Peyer's patch (tissue), 4 donors: ENCODE results near the gene LCK. TPM values are rescaled to one million over a fixed set of nuclear protein-coding genes. Genes with fewer than 3 reads are reported as not detected.
A peak's percentile ranks its signal among the peaks of the same experiment; 100 is the strongest.

ENCODE experiments used
- DNase-seq, 3 donors: peaks; one replicate each; pipeline ENCODE4 v3.0.0-alpha.2; 2017 to 2019
- H3K27ac ChIP-seq, 4 donors: fragments of 200-600 bp; sonication (generic); one replicate each; pipeline ENCODE4 v1.5.1; 2016 to 2019
- H3K27me3 ChIP-seq, 2 donors: fragments of 200-600 bp; sonication (generic); one replicate each; pipeline ENCODE4 v1.5.1; 2019
- H3K36me3 ChIP-seq, 3 donors: fragments of 200-600 bp; sonication (generic); one replicate each; pipeline ENCODE4 v1.5.1; 2016 to 2019
- H3K4me1 ChIP-seq, 4 donors: fragments of 200-600 bp; sonication (generic); one replicate each; pipeline ENCODE4 v1.5.1; 2016 to 2019
- H3K4me3 ChIP-seq, 4 donors: fragments of 200-600 bp; sonication (generic); 1 replicate in 3 of 4; 2 replicates in 1 of 4; pipeline ENCODE4 v1.5.1; 2016 to 2019; ENCODE audit warnings: mild to moderate bottlenecking in 1 of 4
- H3K9me3 ChIP-seq, 4 donors: fragments of 200-600 bp; sonication (generic); one replicate each; pipeline ENCODE4 v1.5.1; 2016 to 2019; ENCODE audit warnings: mild to moderate bottlenecking in 1 of 4
- CTCF ChIP-seq, 6 experiments: fragments of 450-650 bp in 4 of 6; fragments of 200-600 bp in 2 of 6; sonication (generic) in 1 of 6; IDR thresholded peaks; one replicate each; pipeline ENCODE4 v1.5.1; 2017 to 2019; ENCODE audit warnings: antibody characterized with exemption in 6 of 6, mild to moderate bottlenecking in 3 of 6, moderate library complexity in 1 of 6
- POLR2A ChIP-seq, 2 donors: fragments of 450-650 bp; IDR thresholded peaks; one replicate each; pipeline ENCODE4 v1.5.1; 2017; ENCODE audit warnings: antibody characterized with exemption in 2 of 2, mild to moderate bottlenecking in 2 of 2, moderate library complexity in 2 of 2
- total RNA-seq, 4 donors: library from RNA; depleted of rRNA; stranded (reverse); fragments of >200 nt; gene quantifications; one replicate each; pipeline ENCODE4 v1.1.0, GENCODE V29; 2016

The LCK gene
- total RNA-seq, 4 donors from 2014 or later: 8.6 to 59.4 (median 12.4) TPM

DNA sequence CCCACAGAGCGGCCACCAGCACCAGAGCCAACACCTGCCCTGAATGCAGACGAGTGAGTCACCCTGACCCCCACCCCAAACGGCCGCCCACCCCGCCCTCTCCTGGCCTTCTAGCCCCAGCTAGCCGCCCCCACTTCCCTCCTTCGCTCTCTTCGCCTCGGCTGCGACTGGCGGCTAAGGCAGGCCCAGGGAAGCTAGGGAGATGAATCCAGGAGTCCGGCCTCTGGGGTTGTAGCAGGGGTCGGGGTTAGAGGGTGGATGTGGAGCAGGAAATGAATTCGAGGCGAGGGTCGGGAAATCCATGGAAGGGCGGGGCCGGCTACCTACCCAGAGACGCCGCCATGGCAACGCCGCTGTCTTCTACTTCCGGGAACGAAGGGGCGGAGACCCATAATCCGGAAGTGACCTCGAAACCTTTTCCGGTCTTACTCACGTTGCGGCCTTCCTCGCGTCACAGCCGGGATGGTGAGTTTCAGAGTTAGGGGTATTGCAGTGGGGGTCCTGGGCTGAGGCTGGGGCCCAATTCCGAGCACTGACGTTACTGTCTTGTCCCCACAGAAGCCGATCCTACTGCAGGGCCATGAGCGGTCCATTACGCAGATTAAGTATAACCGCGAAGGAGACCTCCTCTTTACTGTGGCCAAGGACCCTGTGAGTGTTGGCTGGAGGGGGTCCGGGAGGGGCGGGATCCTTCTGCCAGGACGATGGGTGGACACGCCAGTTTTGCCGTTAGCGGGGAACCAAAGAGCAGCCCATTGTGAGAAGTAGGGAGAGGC, 28.9 kb upstream of the LCK start, which contains the start of the genes EIF3I and TMEM234:
Gene EIF3I, plus strand, starts transcription at position 428 of the 776 bp plus-strand sequence. Its CDS starts 35 bp downstream, at position 463.
Gene TMEM234, minus strand, starts transcription at position 374 of the 776 bp plus-strand sequence. Its CDS starts 31 bp downstream, at position 343.
- DNase-seq: peak; percentile 91 to 97 (median 93)
- peaks cover 0 to 23% (median 12%) of the 10 kb centered on the region in 4 donors for H3K4me1 ChIP-seq
- no peak for TF ChIP-seq CTCF (IDR thresholded peaks at IDR 0.05)
- peak; percentile 55 to 59 for TF ChIP-seq POLR2A (IDR thresholded peaks at IDR 0.05)
- no peaks in the 10 kb centered on the region for H3K27me3 ChIP-seq
- H3K36me3 ChIP-seq: peaks cover 0 to 41% (median 0%) of the 10 kb centered on the region in 3 donors
- H3K9me3 ChIP-seq: no peaks in the 10 kb centered on the region
- H3K27ac ChIP-seq: peak within 1 kb of the TSS; percentile 83 to 91 (median 90)
- H3K4me3 ChIP-seq: peak within 1 kb of the TSS; percentile 73 to 95 (median 88)

DNA sequence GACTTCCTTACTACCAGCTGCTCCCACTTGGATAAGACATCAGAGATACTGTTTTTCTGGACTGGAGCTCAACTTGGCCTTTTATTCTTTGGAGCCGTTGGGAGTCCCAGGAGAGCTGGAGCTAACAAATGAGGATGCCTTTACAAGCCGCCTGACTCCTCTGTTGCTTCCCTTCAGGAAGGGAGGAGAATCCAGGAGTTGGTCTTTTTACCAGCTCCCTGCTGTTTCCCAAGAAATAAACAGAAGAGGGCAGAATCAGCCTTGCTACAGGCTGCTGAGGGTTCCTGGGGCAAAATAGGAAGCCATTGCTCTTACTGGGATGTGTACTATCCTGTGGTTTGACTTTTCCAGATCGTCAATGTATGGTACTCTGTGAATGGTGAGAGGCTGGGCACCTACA, 27.4 kb upstream of the LCK start:
- no peaks in the 10 kb centered on the region for H3K27me3 ChIP-seq
- TF ChIP-seq CTCF (IDR thresholded peaks at IDR 0.05) (no peak), POLR2A (IDR thresholded peaks at IDR 0.05) (no peak)
- peak overlapping the region in 2 of 4 donors; percentile 8 to 81 for H3K4me3 ChIP-seq
- H3K9me3 ChIP-seq: no peaks in the 10 kb centered on the region
- peaks cover 0 to 56% (median 0%) of the 10 kb centered on the region in 3 donors for H3K36me3 ChIP-seq
- no peak for DNase-seq
- peaks cover 0 to 23% (median 12%) of the 10 kb centered on the region in 4 donors for H3K4me1 ChIP-seq
- H3K27ac ChIP-seq: no peak overlapping the region

GRCh38 chr1:32224285-32224684, 26.8 kb upstream of the LCK start:
- DNase-seq: no peak
- no peak overlapping the region for H3K4me3 ChIP-seq
- H3K27me3 ChIP-seq: no peaks in the 10 kb centered on the region
- TF ChIP-seq CTCF (IDR thresholded peaks at IDR 0.05) (no peak), POLR2A (IDR thresholded peaks at IDR 0.05) (no peak)
- peaks cover 0 to 23% (median 12%) of the 10 kb centered on the region in 4 donors for H3K4me1 ChIP-seq
- no peak overlapping the region for H3K27ac ChIP-seq
- H3K36me3 ChIP-seq: peaks cover 0 to 60% (median 0%) of the 10 kb centered on the region in 3 donors
- no peaks in the 10 kb centered on the region for H3K9me3 ChIP-seq

GRCh38 chr1:32228771-32229170, 22.3 kb upstream of the LCK start:
- DNase-seq: no peak
- H3K4me3 ChIP-seq: no peak overlapping the region
- H3K27me3 ChIP-seq: no peaks in the 10 kb centered on the region
- peaks cover 0 to 3% (median 1%) of the 10 kb centered on the region in 4 donors for H3K4me1 ChIP-seq
- H3K27ac ChIP-seq: no peak overlapping the region
- peaks cover 0 to 82% (median 0%) of the 10 kb centered on the region in 3 donors for H3K36me3 ChIP-seq
- H3K9me3 ChIP-seq: no peaks in the 10 kb centered on the region
- no peak for TF ChIP-seq POLR2A (IDR thresholded peaks at IDR 0.05)
- TF ChIP-seq CTCF (IDR thresholded peaks at IDR 0.05): no peak

DNA sequence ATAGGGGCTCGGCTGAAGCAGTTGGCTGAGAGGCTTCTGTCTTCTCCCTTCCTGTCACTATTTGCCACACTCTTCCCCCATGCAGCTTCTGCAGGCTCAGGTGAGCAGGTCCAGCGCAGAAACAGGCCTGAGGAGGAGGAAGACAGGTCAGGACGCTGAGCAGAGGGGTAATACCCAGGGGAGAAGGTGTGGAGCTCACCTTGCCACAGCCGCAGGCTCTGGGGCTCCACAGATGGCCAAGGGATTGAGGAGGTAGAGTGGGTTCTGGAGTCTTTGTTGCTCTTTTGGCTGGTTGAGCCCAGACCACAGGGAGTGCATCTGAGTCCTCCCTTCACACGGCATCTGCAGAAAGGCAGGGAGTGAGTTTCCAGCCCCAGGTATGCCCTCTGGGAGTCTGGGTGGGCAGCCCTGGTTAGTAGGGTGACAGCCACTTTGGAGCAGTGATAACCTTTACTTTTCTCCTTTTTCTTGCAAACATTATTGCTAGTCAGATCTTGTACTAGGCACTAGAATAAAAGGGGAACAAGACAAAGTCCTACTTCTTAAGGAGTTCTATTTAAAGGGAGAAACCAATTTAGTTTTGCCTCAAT, 19.1 kb upstream of the LCK start:
- Histone ChIP-seq H3K36me3 (peaks cover 0 to 51% (median 0%) of the 10 kb centered on the region in 3 donors), H3K9me3 (no peaks in the 10 kb centered on the region), H3K4me3 (no peak overlapping the region), H3K4me1 (no peaks in the 10 kb centered on the region), H3K27me3 (no peaks in the 10 kb centered on the region), H3K27ac (no peak overlapping the region)
- TF ChIP-seq CTCF (IDR thresholded peaks at IDR 0.05) (no peak), POLR2A (IDR thresholded peaks at IDR 0.05) (no peak)
- DNase-seq: no peak
